Inflammatory macrophage treated with lipopolysaccharide for 4 hours (primary cell): Measurements from ENCODE around the gene GJB6.
A peak's percentile ranks its signal among the peaks of the same experiment; 100 is the strongest.

Source experiments
- DNase-seq: peaks from one replicate; pipeline ENCODE4 v3.0.0-alpha.2; 2020

Gene GJB6

DNA sequence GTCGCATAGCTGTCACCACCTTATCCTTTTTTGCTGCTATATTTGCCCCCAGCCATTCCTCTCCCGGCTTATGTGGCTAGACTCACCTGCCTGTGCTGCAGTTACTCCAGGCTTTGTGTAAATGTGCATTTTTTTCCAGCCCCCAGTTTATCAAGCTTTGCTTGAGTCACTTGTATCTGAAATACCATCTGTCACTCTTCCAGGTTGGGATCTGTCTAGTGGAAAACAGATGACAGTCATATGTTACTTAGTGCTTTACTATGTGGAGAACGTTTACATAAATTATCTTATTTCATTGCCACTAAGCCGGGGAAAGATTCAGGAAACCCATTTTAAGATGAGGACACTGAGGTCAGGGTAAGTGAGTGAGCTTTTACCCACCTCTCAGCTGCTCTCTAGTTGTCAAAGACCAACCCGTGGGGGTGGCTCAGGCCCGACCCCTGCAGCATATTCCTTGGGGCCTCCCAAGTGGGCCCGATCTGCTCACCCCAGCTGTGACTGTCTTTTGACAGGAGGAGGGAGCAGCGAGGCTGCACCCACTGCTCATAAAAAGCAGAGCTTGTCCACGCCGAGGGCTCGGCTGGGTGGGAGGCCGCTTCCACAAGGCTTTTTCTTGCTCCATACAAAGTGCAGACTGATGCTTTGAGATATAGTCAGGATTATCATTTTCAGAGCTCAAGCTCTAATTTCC is 46.6 kb downstream of the GJB6 start:
- no peak for DNase-seq

- peak; percentile 69 for DNase-seq
Measured at GRCh38 chr13:20182231-20182846, 49.8 kb downstream of the GJB6 start.

DNA sequence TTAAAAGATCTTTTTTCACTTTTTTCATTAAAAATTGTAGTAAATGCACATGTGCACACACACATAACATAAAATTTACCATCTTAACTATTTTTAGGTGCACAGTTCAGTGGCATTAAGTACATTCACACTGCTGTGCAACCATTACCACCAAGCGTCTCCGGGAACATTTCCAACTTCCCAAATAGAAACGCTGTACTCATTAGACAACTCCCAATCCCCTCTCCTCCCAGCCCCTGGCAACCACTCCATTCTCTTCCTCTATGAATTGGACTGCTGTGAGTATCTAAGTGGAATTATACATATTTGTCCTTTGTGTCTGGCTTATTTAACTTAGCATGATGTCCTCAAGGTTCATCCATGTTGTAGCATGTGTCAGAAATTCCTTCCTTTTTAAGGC is 50.9 kb downstream of the GJB6 start:
- no peak for DNase-seq

DNA sequence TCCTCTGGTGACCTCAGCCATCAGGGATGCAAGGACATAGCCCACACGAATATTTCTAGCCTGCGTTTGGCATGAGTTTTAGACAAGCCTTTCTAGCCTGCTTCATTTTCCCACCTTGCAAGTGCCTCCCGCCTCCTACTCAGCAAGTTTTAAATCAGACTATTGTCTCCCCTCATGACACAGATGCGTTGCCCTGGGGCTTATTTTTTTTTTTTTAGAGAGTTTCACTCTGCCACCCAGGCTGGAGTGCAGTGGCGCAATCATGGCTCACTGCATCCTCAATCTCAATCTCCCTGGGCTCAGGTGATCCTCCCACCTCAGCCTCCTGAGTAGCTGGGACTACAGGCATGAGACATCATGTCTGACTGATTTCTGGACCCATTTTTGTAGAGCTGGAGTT is 54.0 kb downstream of the GJB6 start:
- no peak for DNase-seq

- no peak for DNase-seq
Measured at GRCh38 chr13:20177049-20177831, 54.9 kb downstream of the GJB6 start.

DNA sequence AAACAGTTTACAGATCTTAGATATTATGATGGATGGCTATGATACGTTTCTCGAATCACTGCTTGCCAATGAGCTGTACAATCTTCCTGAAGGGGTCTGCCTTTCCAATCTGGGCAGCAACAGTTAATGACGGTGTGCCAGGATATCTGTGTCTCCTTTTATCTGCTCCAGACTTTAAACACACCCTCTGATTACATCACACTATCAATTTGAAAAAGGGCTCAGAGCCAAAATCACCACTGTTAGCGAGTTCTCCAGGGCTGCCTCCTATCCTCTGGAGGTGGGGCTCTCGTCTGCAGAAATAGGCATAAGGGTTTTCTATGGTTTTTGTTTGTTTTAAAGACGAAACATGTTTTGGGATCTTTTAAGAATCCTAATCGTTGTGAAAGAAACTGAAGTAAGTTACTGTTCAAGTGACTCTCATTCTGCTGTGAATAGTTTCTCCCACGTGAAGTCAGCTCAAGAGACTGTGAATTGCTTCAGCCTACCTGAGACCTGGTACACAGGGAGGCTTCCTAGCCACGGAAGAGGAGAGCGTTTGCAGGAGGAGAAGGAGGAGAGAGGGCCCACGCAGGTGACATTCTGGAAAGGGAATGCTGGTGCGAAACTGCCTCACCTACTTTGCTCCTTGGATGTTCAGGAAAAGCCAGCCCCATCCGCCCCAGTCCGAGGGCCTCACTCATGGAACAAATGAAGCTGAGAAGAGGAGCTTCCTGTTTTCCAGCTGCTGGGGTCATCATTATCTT is 56.0 kb downstream of the GJB6 start:
- no peak for DNase-seq

- DNase-seq = no peak
Measured at GRCh38 chr13:20175406-20175794, 56.7 kb downstream of the GJB6 start.

DNA sequence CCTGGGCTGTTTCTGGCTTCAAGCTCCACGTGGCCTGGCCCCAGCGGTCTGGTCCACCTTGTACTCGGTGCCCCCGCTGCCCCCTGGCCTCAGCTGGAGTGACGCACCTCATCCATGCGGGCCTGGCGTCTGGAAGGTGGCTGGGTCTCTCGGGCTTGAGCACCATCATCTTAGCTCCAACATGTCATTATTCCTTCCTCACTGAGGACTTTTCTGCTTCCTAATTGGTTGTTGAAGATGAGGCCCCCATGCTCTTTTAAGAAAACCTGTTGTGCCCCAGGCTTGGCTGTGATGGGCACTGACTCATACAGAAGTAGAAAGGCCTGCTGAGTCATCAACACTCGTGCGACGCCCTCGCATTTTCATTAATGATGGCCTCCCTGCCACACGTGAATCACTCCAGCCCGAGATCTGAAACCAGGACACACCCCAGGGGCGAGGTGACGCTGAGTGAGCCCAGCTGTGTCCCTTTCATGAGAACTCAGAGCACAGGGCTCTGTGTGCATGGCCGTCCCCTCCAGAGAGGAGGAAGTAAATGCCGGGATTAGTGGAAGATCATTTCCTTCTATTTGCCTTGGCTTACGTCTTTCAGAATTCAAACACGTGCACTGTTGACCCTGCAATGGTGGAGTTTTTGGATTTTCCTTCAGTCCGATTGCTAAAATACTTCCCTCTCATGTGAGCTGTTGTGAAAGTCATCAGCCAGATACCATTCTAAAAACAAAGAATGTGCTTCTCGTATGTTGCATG is 57.3 kb downstream of the GJB6 start:
- DNase-seq = peak; percentile 98

DNA sequence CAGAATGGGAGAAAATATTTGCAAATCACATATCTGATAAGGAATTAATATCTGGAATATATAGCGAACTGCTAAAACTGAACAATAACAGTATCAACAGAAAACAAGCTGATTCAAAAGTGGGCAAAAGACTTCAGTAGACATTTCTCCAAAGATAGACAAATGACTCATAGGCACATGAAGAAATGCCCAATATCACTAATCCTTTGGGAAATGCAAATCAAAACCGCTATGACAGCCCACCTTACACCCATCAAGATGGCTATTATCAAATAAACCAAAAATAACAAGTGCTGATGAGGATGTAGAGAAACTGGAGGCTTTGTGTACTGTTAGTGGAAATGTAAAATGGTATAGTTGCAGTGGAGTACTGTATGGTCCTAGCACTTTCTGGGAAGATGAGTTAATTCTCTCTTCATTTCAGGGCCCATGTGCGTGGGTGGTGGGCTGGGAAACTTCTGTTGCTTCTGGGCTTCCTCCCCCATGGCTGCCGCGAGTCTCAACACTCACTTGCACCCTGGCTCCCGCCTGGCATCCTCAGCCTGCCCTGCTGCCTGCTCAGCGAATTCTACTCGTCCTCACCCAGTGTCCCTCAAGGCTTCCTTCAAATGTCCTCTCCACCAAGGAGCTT is 58.9 kb downstream of the GJB6 start:
- DNase-seq = peak; percentile 43
